GM12801 (cell line): ENCODE results near the gene CDH22.

ENCODE experiments used
- TF ChIP-seq, protein P1 (sequence below): IDR thresholded peaks from one replicate; pipeline ENCODE4 v1.5.1; 2011; ENCODE audit warnings: control low read depth; ENCODE audit not compliant: insufficient read length; ENCODE audit errors: extremely low read depth

The CDH22 gene

DNA sequence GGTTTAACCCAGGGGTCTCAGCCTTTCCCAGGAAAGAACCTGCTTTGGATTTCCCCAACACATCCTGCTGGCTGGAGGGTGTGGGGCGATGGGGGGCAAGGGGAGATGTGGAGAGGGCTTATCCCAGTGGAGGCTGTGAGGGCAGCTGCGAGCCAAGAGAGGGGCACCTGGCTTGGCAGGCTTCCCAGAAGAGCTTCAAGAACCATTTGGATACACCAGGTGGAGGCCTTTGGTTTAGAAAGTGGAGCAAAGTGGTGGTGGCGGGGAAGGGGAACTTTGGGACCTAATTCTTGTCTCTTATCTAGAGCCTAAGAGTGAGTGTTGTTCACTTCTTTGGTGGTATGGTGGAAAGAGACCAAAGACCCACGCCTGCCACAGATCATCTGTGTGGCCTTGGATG is 177.8 kb downstream of the CDH22 start:
- TF ChIP-seq, protein P1, sequence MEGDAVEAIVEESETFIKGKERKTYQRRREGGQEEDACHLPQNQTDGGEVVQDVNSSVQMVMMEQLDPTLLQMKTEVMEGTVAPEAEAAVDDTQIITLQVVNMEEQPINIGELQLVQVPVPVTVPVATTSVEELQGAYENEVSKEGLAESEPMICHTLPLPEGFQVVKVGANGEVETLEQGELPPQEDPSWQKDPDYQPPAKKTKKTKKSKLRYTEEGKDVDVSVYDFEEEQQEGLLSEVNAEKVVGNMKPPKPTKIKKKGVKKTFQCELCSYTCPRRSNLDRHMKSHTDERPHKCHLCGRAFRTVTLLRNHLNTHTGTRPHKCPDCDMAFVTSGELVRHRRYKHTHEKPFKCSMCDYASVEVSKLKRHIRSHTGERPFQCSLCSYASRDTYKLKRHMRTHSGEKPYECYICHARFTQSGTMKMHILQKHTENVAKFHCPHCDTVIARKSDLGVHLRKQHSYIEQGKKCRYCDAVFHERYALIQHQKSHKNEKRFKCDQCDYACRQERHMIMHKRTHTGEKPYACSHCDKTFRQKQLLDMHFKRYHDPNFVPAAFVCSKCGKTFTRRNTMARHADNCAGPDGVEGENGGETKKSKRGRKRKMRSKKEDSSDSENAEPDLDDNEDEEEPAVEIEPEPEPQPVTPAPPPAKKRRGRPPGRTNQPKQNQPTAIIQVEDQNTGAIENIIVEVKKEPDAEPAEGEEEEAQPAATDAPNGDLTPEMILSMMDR, result no peak

DNA sequence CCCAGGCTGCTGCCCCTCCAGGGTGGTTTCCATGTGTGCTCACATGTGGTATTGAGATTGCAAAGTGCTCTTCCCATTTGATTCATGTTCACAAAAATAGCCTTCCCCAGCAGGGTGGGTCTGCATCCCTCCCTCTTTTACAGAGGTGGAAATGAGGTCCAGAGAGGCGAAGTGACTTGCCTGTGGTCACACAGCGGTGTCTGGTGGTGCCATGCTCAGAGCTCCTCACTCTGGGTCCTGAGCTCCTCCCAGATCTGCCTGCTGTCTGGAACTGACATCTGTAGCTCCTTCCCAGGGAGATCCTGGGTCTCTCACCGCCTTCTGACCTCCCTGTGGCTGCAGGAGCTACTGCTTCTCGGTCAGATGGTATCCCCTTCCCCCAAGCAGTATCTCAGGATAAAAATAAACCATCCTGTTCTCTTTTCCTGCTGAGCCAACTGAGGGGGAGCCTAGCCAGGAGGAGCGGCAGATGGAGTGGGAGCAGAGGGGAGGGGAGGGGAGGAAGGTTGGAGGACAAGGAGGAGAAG is 178.3 kb downstream of the CDH22 start:
- TF ChIP-seq, protein P1, result no peak

DNA sequence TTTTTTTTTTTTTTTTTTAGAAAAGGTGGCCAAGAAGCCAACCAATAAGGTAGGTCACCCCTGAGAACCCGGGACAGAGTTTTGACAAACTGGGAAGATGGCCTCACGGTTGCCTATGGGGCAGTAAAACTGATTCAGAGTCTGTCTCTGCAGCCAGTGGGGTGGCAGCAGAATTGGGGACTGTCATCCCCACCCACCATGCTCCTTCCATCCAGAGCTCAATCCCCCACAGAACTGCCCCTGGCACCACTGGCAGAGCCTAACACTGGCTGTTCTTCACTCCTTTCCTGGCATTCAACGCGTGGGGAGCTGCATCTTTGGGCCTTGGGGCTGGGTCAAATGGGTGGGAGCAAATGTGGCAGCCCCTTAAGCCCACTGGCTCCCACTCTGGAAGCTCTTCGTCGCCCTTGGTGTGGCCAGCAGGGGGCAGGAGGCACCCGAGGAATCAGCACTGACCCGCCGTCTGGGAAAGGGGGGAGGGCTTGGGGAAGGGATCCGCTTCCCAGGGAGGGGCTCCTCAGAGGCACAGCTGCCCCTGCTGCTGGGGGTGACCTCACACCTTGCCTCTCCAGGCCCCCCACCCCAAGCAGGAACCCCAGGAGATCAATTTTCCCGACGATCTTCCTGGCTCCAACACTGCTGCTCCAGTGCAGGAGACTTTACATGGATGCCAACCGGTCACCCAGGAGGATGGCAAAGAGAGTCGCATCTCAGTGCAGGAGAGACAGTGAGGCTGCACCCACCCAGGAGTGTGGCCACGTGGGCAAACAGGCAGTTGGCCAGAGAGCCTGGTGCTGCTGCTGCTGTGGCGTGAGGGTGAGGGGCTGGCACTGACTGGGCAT is 179.8 kb downstream of the CDH22 start:
- TF ChIP-seq, protein P1, result no peak

DNA sequence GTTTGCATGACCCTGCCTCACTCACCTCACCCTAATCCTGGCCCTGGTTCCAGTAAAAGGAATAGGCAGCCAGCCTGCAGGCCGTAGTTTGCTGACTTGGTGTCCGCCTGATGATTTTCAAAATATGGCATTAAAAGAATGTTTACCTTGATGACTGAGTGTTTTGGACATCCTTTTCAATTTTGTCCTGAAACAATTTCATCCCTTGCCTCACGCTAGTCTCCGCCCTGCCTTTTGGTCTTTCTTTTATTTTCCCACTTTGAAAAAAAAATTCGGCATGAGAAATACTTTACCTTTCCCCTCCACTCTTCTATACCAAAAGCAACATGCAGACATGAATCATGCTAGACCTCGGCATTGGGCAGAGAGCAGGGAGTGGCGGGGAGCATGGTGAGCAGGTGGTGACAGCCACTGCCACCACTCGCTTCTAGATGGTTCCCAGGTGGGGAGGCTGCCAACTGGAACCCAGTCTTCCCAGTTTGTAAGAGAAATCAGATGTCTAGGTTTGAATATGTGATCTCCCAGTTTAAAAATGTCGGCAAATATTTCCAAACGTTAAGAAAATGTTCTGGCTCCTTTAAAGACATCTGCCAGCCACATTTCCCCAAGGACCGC is 180.8 kb downstream of the CDH22 start:
- TF ChIP-seq, protein P1, result no peak

DNA sequence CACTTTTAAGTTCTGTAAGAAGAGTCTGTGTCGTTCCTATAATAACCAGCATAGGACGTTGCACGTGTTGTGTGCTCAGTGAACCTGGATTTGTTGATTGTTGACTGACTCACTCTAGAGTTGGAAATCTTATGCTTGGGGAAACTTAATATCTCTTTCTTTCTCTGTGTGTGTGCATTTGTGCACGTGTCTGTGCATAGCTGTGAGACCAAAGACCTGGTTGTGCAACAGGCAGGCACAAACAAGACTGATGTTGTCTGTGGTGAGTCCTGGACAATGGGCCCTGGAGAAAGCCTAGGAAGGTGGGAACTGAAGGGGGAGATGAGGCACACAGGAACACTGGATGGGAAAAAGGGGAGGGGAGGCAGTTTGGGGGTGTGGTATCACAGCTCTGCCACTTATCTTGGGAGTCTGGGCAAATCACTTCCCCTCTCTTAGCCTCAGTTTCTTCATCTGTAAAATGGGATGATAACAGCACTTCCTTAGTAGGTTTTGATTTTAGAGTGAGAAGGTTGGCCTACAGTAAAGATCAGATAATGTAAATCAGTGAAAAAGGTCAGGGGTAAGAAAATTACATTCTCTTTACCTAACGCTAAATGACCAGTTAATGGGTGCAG is 181.8 kb downstream of the CDH22 start:
- TF ChIP-seq, protein P1, result no peak
